Right atrium auricular region (tissue), 2 donors: ENCODE measurements around the gene KCNIP1. TPM values are rescaled to one million over a fixed set of nuclear protein-coding genes. Genes with fewer than 3 reads are reported as not detected.
A peak's percentile ranks its signal among the peaks of the same experiment; 100 is the strongest.

ENCODE experiments used
- DNase-seq: peaks from one replicate; pipeline ENCODE4 v3.0.0-alpha.2; 2019; ENCODE audit warnings: low spot score
- H3K27ac ChIP-seq, 2 donors: fragments of 200-600 bp; sonication (generic); 1 replicate in 1 of 2; 2 replicates in 1 of 2; pipeline ENCODE4 v1.5.1; 2016 to 2019
- H3K27me3 ChIP-seq, 2 donors: fragments of 200-600 bp; sonication (generic); one replicate each; pipeline versions ENCODE4 v1.5.1 to v1.6.0; 2017 to 2019
- H3K36me3 ChIP-seq: fragments of 200-600 bp; sonication (generic); one replicate; pipeline ENCODE4 v1.5.1; 2016
- H3K4me1 ChIP-seq, 2 donors: fragments of 200-600 bp; sonication (generic); one replicate each; pipeline versions ENCODE4 v1.5.1 to v1.6.0; 2017 to 2019
- H3K4me3 ChIP-seq, 2 donors: fragments of 200-600 bp; sonication (generic); 1 replicate in 1 of 2; 2 replicates in 1 of 2; pipeline ENCODE4 v1.5.1; 2017 to 2019; ENCODE audit warnings: mild to moderate bottlenecking in 1 of 2, moderate library complexity in 1 of 2
- H3K9me3 ChIP-seq, 2 donors: fragments of 200-600 bp; sonication (generic); one replicate each; pipeline ENCODE4 v1.5.1; 2019
- total RNA-seq, 2 donors: library from RNA; depleted of rRNA; stranded (reverse); fragments of >200 nt; gene quantifications; one replicate each; pipeline ENCODE4 v1.1.0, GENCODE V29; 2016
- TF ChIP-seq, protein P1 (sequence below), 2 donors: fragments of 200-600 bp; sonication (generic); IDR thresholded peaks; one replicate each; pipeline ENCODE4 v1.5.1; 2019; ENCODE audit warnings: antibody characterized with exemption in 2 of 2

KCNIP1 gene
- total RNA-seq, 2 donors from 2014 or later = not detected

DNA sequence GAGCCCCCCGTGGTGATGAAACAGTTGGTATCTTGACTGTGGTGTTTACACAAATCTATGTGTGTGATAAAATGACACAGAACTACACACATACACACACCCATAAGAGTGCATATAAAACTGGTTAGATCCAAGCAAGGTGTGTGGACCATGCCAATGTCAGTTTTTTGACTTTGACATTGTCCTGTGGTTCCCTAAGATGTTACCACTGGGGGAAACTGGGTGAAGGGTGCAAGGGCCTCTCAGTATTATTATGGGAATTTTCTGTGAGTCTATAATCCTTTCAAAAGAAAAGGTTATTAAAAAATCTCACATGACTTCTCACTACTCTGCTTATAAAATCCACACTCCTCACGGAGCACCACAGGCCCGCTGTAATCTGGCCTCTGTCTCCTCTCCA is 13.4 kb upstream of the KCNIP1 start:
- no peak for DNase-seq
- no peaks in the 10 kb centered on the region for H3K27me3 ChIP-seq
- H3K9me3 ChIP-seq = no peaks in the 10 kb centered on the region
- H3K4me3 ChIP-seq = no peak overlapping the region
- H3K27ac ChIP-seq = no peak overlapping the region
- TF ChIP-seq, protein P1, sequence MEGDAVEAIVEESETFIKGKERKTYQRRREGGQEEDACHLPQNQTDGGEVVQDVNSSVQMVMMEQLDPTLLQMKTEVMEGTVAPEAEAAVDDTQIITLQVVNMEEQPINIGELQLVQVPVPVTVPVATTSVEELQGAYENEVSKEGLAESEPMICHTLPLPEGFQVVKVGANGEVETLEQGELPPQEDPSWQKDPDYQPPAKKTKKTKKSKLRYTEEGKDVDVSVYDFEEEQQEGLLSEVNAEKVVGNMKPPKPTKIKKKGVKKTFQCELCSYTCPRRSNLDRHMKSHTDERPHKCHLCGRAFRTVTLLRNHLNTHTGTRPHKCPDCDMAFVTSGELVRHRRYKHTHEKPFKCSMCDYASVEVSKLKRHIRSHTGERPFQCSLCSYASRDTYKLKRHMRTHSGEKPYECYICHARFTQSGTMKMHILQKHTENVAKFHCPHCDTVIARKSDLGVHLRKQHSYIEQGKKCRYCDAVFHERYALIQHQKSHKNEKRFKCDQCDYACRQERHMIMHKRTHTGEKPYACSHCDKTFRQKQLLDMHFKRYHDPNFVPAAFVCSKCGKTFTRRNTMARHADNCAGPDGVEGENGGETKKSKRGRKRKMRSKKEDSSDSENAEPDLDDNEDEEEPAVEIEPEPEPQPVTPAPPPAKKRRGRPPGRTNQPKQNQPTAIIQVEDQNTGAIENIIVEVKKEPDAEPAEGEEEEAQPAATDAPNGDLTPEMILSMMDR (IDR thresholded peaks at IDR 0.05) = no peak
- H3K4me1 ChIP-seq = peaks cover 0 to 18% of the 10 kb centered on the region in 2 donors
- no peaks in the 10 kb centered on the region for H3K36me3 ChIP-seq

- Histone ChIP-seq H3K36me3 (no peaks in the 10 kb centered on the region), H3K4me1 (peaks cover 0 to 18% of the 10 kb centered on the region in 2 donors), H3K27ac (peak overlapping the region; percentile 23 to 31), H3K9me3 (no peaks in the 10 kb centered on the region), H3K4me3 (no peak overlapping the region), H3K27me3 (no peaks in the 10 kb centered on the region)
- TF ChIP-seq, protein P1 (IDR thresholded peaks at IDR 0.05) = no peak
- no peak for DNase-seq
Observed at GRCh38 chr5:170491479-170491878, 12.3 kb upstream of the KCNIP1 start.

GRCh38 chr5:170493028-170493820 is 10.6 kb upstream of the KCNIP1 start:
- Histone ChIP-seq H3K4me1 (peaks cover 0 to 18% of the 10 kb centered on the region in 2 donors), H3K27me3 (no peaks in the 10 kb centered on the region), H3K36me3 (no peaks in the 10 kb centered on the region), H3K9me3 (no peaks in the 10 kb centered on the region), H3K4me3 (no peak overlapping the region), H3K27ac (no peak overlapping the region)
- TF ChIP-seq, protein P1 (IDR thresholded peaks at IDR 0.05) = no peak
- no peak for DNase-seq

DNA sequence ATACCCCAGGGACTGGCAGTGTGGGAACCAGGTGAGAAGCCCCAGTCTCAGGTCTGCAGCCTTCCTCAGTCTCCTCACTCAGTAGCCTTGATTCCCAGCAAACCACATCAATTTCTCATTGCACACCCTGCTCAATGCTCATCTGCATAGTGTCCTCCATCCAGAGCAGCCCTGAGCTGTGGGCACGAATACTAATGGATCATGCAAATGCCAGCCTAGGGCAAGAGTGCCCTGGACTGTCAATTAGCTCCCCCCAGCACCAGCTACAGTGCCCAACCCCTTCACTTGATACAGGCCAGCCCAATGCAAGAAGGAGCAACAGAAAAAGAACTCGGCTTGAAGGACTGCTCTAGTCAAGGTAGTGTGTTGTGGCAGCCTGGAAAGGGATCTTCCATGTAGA is 9.8 kb upstream of the KCNIP1 start:
- no peak overlapping the region for H3K27ac ChIP-seq
- TF ChIP-seq, protein P1 (IDR thresholded peaks at IDR 0.05) = no peak
- H3K4me3 ChIP-seq = no peak overlapping the region
- H3K36me3 ChIP-seq = no peaks in the 10 kb centered on the region
- H3K9me3 ChIP-seq = no peaks in the 10 kb centered on the region
- H3K4me1 ChIP-seq = peaks cover 0 to 18% of the 10 kb centered on the region in 2 donors
- no peaks in the 10 kb centered on the region for H3K27me3 ChIP-seq
- DNase-seq = no peak

DNA sequence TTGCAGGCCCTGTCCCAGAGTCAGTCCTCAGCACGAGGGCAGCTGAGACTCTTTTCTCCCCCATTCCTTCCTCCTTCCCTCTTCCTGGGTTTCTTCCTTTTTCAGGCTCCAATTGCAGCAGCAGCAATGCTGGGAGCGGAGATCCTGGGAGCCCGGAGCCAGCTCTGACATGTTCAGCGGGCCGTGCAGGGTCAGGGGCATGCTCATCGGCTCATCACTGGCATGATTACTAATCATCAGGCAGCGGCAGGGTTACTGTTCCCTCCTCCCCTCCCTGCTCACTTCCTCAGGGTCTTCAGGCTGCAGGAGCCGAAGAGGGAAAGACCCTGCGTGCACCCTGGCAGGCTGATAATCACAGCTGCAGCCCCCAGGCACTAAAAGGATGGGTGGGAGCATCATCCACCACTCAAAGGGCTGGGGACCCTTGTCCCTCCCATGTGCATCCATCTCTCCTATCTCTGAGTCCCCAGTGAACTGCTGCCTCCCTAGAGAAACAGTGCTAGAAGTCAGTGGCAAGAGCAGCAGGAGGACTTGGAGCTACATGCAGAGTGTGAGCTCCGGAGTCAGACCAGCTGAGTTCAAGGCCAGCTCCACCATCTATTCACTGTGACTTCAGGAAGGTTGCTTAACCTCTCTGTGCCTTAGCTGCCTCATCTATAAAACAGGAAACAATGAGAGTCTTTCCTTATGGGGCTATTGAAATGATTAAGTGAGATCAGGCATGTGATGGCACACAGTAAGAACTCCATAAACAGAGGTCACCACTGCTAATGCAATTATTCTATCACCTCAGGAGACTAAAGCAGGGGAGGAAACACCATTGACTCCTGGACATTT is 7.8 kb upstream of the KCNIP1 start:
- Histone ChIP-seq H3K9me3 (no peaks in the 10 kb centered on the region), H3K36me3 (no peaks in the 10 kb centered on the region), H3K27ac (no peak overlapping the region), H3K4me3 (no peak overlapping the region), H3K27me3 (no peaks in the 10 kb centered on the region), H3K4me1 (peaks cover 0 to 14% of the 10 kb centered on the region in 2 donors)
- no peak for DNase-seq
- TF ChIP-seq, protein P1 (IDR thresholded peaks at IDR 0.05) = no peak
